ENCODE data around the gene USB1.

Gene USB1

DNA sequence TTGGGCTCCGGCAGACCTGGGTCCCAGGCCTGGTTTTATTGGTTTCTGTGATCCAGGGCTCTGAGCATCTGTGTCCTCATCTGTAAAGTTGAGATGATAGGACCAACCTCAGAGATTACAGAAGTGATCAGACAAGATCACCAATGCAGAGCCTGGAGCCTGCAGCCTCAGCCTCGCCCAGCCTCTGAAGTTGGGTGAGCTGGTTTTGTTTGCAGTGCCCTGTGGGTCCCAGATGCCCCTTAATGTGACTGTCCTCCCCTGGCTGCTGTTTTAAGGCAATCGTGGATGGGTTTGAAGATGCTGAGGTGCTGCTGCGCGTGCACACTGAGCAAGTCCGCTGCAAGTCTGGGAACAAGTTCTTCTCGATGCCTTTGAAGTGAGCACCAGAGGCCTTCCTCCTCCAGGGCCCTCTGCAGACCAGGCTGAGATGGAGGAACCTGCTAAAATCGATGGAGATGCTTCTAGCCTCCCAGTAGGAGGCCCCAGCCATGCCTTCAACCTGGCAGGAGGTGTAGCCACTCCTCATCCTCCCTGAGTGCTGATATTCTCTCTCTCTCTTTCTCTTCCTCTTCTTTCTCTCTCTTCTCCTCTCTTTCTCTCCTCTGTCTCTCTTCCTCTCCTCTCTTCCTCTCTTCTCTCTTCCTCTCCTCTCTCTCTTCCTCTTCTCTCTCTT is 18.8 kb downstream of the USB1 start:
- DNase-seq (ENCODE audit: low spot score), result no peak

DNA sequence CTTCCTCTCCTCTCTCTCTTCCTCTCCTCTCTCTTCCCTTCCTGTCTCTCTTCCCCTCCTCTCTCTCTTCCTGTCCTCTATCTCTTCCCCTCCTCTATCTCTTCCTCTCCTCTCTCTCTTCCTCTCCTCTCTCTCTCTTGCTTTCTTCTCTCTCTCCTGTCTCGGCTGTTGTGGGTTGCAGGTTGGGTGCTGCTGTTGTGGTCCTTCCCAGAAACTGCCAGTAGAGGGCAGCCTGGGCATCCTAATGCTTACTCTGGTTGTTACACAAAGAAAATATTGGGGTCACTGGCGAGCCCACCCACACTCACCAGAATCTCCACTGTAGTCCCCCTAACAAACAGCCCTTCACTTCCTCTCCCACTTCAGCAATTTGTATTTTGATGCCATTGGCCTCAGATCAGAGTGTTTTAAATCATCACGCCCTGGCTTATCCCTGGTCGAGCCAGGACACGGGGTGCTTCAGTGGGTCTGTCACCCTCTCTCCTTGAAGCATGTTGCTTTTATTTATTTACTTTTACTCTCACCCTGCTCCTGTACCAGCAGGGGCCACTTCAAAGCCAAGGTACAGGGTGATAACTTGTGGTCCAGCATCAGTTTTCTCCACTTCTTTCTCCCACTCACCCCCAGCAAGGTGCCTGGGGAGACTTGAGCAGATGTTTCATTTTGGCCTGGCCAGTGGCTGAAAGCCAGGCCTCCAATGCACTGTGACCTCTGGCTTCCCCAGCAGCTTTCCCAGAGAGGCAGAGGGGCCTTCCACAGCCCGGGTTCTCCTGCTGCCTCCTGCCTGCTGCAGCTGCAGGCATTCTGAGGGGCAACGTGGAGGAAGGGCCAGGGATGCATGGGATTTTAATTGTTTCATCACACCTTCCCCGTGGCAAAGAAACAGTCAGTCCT is 19.7 kb downstream of the USB1 start:
- peak; percentile 58 for DNase-seq (ENCODE audit: low spot score)

- no peak for DNase-seq (ENCODE audit: low spot score)
These were observed 20.7 kb downstream of the USB1 start for GRCh38 chr16:58021661-58022551.

DNA sequence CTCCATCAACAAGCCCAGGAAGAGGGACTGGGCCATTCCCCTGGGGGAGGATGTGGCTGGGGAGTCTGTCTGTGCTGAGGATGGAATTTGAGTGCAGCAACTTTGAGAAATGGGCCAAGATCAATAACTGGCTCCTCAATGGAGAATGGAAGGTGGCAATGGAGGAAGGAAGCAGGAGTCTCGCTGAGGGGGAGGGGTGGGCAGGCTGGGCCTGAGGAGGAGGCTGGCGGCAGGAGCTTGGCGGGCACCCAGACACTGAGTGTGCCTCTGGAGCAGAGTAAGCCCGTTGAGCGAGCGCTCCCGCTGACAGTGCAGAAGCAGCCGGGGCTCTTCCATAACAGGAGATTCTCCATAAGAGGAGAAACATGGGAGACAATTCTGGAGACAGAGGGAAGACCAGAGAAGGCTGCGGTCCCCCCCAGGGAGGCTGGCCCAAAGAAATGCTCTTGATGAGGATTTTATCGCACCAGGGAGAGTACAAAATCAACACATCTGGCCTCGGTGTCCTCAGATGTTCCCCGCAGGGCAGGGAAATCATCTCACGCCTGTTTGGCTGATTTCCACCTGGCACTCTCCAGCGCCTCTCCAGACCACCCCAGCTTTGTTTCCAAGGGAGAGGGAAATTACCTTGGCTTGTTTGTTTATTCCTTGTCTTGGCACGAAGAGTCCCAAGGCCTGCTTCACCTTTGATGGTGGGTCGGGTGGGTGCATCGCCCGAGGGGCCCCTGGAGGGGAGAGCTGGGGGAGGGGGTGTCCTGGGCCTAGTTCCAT is 21.6 kb downstream of the USB1 start:
- peak; percentile 46 for DNase-seq (ENCODE audit: low spot score)

GRCh38 chr16:58024486-58025350 is 23.5 kb downstream of the USB1 start:
- no peak for DNase-seq (ENCODE audit: low spot score)

- peak; percentile 51 for DNase-seq (ENCODE audit: low spot score)
These were observed 24.3 kb downstream of the USB1 start, which contains the start of gene MMP15 for GRCh38 chr16:58025351-58026138. MMP15 (plus strand) TSS chr16:58025754; CDS start chr16:58026351, 597 bp downstream.

DNA sequence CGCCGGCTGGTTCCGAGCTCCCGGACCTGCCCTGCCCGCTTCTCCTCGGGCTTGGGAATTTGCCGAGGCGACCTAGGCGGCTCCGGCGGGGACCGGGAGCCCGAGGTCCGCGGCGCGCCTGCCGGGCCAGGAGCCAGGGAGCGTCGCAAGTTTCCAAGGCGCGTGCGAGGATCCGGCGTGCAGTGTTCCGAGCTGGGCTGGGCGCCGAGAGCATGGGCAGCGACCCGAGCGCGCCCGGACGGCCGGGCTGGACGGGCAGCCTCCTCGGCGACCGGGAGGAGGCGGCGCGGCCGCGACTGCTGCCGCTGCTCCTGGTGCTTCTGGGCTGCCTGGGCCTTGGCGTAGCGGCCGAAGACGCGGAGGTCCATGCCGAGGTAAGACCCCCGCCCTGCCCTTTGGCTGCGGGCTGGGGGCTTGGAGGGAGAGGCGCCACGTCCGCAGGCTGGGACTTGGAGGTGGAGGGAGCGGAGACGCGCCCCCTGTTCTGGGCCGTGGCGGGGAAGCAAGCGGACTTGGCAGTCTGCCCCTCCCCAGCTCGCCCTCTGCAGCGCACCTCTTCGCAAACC is 25.0 kb downstream of the USB1 start:
- DNase-seq (ENCODE audit: low spot score), result no peak

- DNase-seq (ENCODE audit: low spot score), result no peak
These were observed 25.5 kb downstream of the USB1 start for GRCh38 chr16:58026705-58027160.

- DNase-seq (ENCODE audit: low spot score), result no peak
These were observed 26.1 kb downstream of the USB1 start for GRCh38 chr16:58027161-58027915.

GRCh38 chr16:58027916-58028455 is 26.8 kb downstream of the USB1 start:
- no peak for DNase-seq (ENCODE audit: low spot score)

GRCh38 chr16:58028541-58029070 is 27.4 kb downstream of the USB1 start:
- no peak for DNase-seq (ENCODE audit: low spot score)

DNA sequence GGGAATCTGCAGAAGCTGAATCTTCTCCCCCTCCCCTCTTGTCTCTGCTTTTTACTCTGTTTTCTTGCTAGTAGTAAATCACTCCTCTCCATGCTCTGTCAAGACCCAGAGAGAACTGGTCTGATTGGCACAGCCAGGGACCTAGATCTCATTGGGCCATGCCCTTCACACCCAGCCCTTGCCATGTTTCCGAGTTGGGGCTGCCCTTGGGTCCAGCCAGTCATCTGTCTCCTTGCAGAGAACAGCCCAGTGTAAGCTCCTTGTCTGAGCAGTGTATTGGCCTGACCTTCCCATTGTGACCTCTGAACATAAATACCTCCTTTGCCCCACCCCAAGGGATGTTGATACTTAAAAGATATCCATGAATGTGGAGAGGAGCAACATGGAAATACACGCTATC is 28.2 kb downstream of the USB1 start:
- DNase-seq (ENCODE audit: low spot score), result no peak

GRCh38 chr16:58030136-58030840 is 29.1 kb downstream of the USB1 start:
- DNase-seq (ENCODE audit: low spot score), result no peak

DNA sequence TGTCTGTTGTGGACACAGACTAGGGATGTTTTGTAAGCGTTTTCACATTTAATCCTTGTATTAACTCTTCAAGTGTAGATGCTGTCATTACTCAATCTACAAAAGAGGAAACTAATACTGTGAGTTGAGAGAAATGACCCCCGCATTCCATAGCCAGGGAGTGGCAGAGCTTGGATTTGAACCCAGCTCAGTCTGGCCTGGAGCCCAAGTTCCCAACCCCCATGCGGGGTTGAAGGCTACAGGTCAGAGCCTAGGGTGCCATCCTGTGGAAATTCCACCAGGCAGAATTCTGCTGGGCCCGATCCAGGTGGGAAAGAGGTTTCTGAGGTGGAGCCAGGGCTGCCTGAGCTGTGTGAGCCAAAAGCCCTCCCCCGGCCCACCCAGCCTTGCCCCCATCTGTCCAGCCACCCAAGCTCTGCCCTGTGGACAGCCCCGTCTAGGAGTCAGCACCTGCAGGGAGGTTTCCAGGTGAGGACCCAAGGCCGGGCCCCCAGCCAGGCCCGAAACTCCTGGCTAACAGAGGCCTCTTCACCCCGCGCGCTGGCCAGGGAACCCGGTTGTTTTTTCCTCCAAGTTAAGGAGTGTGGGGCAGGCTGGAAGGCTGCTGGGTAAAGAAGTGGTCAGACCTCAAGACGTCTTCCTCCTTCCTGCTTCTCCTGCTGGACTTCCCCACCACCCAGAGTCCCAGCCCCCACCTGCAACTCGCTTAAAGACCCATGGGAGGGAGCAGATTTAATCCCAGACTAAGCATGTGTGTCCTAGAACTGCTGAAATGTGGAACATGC is 30.0 kb downstream of the USB1 start:
- DNase-seq (ENCODE audit: low spot score), result no peak

- DNase-seq (ENCODE audit: low spot score), result peak; percentile 64
These were observed 31.6 kb downstream of the USB1 start for GRCh38 chr16:58032710-58033293.

DNA sequence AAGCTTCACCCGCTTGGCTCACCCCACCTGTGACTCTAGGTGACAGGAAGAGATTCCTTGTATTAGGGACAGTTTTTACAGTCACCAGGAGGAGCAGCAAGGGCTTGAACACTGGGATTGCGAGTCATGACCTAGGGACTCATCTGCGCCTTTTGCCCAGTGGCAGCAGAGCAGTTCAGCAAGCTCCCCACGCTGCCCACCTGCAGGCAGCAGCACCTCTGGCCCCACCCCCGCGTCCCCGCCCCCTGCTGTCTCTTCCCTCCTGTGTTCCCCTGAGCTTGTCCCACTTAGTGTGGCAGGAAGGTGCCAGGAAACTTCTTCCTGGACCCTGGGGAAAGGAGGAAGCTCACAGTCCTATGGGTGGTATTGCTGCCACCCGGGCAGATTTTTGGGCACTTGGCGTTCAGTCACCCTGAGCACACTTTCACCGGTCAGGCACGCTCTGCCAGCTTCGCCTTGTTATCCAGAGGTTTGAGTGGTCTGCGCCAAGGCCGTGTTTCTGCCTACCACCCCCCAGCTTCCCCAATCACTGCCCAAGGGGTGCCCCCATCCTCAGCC is 33.0 kb downstream of the USB1 start:
- no peak for DNase-seq (ENCODE audit: low spot score)
